Choroid plexus epithelial cell (primary cell): ENCODE results near the gene PTBP1.

ENCODE experiments used
- DNase-seq: peaks from one replicate; pipeline ENCODE4 v3.0.0-alpha.2; 2010; ENCODE audit warnings: low read depth
- H3K4me3 ChIP-seq: 2 replicates; pipeline ENCODE4 v1.5.1; 2011; ENCODE audit warnings: low read depth, mild to moderate bottlenecking, control low read depth, low read length, moderate library complexity
- CTCF ChIP-seq: conservative IDR thresholded peaks from 2 replicates; pipeline ENCODE4 v1.5.1; 2011; ENCODE audit warnings: low read depth, mild to moderate bottlenecking, control low read depth, inconsistent platforms, low read length, moderate library complexity

Gene PTBP1

GRCh38 chr19:811506-812048 is 14.3 kb downstream of the PTBP1 start:
- no peak for DNase-seq
- no peak for TF ChIP-seq CTCF
- no peak overlapping the region for H3K4me3 ChIP-seq

- DNase-seq, result no peak
These were observed 14.9 kb downstream of the PTBP1 start for GRCh38 chr19:812049-812746.

GRCh38 chr19:812747-813218 is 15.5 kb downstream of the PTBP1 start:
- DNase-seq, result no peak
- no peak for TF ChIP-seq CTCF
- H3K4me3 ChIP-seq, result no peak overlapping the region

More at GRCh38 chr19:812049-812746, 14.9 kb downstream of the PTBP1 start:
- no peak overlapping the region for H3K4me3 ChIP-seq
- no peak for TF ChIP-seq CTCF

- TF ChIP-seq CTCF, result no peak
- DNase-seq, result no peak
- no peak overlapping the region for H3K4me3 ChIP-seq
These were observed 16.2 kb downstream of the PTBP1 start for GRCh38 chr19:813219-814151.

GRCh38 chr19:814152-815078 is 17.2 kb downstream of the PTBP1 start:
- TF ChIP-seq CTCF, result no peak
- no peak overlapping the region for H3K4me3 ChIP-seq
- no peak for DNase-seq

- TF ChIP-seq CTCF, result no peak
- H3K4me3 ChIP-seq, result no peak overlapping the region
- DNase-seq, result no peak
These were observed 18.0 kb downstream of the PTBP1 start for GRCh38 chr19:815079-815774.
